ENCODE results near the gene RBFOX2.

GRCh38 chr22:35719212-35719875 is 309.3 kb downstream of the RBFOX2 start:
- TF ChIP-seq, protein P1, sequence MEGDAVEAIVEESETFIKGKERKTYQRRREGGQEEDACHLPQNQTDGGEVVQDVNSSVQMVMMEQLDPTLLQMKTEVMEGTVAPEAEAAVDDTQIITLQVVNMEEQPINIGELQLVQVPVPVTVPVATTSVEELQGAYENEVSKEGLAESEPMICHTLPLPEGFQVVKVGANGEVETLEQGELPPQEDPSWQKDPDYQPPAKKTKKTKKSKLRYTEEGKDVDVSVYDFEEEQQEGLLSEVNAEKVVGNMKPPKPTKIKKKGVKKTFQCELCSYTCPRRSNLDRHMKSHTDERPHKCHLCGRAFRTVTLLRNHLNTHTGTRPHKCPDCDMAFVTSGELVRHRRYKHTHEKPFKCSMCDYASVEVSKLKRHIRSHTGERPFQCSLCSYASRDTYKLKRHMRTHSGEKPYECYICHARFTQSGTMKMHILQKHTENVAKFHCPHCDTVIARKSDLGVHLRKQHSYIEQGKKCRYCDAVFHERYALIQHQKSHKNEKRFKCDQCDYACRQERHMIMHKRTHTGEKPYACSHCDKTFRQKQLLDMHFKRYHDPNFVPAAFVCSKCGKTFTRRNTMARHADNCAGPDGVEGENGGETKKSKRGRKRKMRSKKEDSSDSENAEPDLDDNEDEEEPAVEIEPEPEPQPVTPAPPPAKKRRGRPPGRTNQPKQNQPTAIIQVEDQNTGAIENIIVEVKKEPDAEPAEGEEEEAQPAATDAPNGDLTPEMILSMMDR (IDR thresholded peaks at IDR 0.05), result no peak
- no peak for TF ChIP-seq EP300 (IDR thresholded peaks at IDR 0.05)

Data from tibial nerve (tissue), 4 donors.